ENCODE data around the gene KDF1. TPM values are rescaled to one million over a fixed set of nuclear protein-coding genes. Genes with fewer than 3 reads are reported as not detected.

Gene KDF1
- total and polyA plus RNA-seq, 2 of the 13 experiments (the other 11 are each of a cell fraction or from before 2014, with no cell fraction given): 1.9 to 4.9 TPM

DNA sequence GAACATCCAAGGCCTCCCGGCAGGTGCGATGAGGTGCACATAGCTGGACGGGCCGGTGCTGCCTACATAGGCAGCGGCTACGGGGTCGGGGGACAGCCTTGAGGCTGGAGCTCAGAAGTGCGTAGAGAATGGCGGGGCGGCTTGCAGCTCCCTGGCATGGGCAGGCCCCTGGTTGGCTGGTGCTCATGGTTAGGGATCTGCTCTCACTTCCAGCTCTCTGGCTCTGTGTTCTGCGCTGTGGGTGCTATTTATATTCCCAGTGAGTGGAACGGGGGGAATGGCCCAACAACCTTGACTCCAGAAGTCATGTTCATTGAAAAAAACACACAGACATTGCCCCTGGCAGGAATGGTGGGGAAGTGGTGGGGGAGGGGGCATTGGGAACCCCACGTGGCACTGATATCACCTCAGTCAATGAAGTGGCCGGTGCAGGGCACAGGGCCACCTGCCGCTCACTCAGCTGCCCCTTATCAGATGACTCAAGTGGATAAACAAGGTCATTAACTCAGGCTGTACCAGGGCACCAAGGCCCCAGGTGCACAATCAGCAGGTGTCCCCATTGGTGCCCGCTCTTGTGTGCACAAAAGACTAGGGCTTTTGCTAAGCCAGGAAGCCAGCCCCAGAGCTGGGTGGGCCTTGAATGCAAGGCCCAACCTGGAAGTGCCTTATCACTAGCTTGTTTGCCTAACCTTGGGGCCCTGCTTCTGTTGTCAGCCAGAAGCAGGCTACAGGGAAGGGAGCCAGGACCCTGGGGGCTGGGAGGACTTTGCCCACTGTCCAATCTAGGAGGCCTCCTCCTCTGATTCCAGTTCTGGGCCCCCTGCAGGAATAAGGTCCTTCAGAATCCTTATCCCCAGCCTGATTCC, 46.3 kb downstream of the KDF1 start, which contains the start of gene NR0B2 (continued):
- TF ChIP-seq, protein P1, sequence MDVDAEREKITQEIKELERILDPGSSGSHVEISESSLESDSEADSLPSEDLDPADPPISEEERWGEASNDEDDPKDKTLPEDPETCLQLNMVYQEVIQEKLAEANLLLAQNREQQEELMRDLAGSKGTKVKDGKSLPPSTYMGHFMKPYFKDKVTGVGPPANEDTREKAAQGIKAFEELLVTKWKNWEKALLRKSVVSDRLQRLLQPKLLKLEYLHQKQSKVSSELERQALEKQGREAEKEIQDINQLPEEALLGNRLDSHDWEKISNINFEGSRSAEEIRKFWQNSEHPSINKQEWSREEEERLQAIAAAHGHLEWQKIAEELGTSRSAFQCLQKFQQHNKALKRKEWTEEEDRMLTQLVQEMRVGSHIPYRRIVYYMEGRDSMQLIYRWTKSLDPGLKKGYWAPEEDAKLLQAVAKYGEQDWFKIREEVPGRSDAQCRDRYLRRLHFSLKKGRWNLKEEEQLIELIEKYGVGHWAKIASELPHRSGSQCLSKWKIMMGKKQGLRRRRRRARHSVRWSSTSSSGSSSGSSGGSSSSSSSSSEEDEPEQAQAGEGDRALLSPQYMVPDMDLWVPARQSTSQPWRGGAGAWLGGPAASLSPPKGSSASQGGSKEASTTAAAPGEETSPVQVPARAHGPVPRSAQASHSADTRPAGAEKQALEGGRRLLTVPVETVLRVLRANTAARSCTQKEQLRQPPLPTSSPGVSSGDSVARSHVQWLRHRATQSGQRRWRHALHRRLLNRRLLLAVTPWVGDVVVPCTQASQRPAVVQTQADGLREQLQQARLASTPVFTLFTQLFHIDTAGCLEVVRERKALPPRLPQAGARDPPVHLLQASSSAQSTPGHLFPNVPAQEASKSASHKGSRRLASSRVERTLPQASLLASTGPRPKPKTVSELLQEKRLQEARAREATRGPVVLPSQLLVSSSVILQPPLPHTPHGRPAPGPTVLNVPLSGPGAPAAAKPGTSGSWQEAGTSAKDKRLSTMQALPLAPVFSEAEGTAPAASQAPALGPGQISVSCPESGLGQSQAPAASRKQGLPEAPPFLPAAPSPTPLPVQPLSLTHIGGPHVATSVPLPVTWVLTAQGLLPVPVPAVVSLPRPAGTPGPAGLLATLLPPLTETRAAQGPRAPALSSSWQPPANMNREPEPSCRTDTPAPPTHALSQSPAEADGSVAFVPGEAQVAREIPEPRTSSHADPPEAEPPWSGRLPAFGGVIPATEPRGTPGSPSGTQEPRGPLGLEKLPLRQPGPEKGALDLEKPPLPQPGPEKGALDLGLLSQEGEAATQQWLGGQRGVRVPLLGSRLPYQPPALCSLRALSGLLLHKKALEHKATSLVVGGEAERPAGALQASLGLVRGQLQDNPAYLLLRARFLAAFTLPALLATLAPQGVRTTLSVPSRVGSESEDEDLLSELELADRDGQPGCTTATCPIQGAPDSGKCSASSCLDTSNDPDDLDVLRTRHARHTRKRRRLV (CRISPR knock-in tag; IDR thresholded peaks at IDR 0.05): peak; percentile 71; the same call in 1 of the 2 replicates
- TF ChIP-seq ZNF326 (CRISPR knock-in tag; IDR thresholded peaks at IDR 0.05; ENCODE audit: borderline replicate concordance) (no peak), NR2F6 (IDR thresholded peaks at IDR 0.05) (peak; percentile 96), NR2F6 (CRISPR knock-in tag; IDR thresholded peaks at IDR 0.05) (peak; percentile 97), FLYWCH1 (CRISPR knock-in tag; IDR thresholded peaks at IDR 0.05) (no peak), KDM1A (CRISPR knock-in tag; IDR thresholded peaks at IDR 0.05) (peak; percentile 50; the same call in 1 of the 2 replicates), ZNF354B (CRISPR knock-in tag; IDR thresholded peaks at IDR 0.05) (no peak), ZNF432 (CRISPR knock-in tag; IDR thresholded peaks at IDR 0.05; ENCODE audit: borderline replicate concordance) (peak; percentile 75; the same call in 1 of the 2 replicates), EEA1 (CRISPR knock-in tag; IDR thresholded peaks at IDR 0.05; ENCODE audit: borderline replicate concordance) (0 out of 2 replicates have a peak, but pooled peaks have one; percentile 14), HIVEP1 (CRISPR knock-in tag; IDR thresholded peaks at IDR 0.05) (peak; percentile 98), ZNF775 (CRISPR knock-in tag; IDR thresholded peaks at IDR 0.05; ENCODE audit: borderline replicate concordance) (0 out of 2 replicates have a peak, but pooled peaks have one; percentile 59), ZKSCAN5 (CRISPR knock-in tag; IDR thresholded peaks at IDR 0.05) (0 out of 2 replicates have a peak, but pooled peaks have one; percentile 76)
- TF ChIP-seq, protein P2, sequence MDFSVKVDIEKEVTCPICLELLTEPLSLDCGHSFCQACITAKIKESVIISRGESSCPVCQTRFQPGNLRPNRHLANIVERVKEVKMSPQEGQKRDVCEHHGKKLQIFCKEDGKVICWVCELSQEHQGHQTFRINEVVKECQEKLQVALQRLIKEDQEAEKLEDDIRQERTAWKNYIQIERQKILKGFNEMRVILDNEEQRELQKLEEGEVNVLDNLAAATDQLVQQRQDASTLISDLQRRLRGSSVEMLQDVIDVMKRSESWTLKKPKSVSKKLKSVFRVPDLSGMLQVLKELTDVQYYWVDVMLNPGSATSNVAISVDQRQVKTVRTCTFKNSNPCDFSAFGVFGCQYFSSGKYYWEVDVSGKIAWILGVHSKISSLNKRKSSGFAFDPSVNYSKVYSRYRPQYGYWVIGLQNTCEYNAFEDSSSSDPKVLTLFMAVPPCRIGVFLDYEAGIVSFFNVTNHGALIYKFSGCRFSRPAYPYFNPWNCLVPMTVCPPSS (IDR thresholded peaks at IDR 0.05): no peak
- TF ChIP-seq, protein P3, sequence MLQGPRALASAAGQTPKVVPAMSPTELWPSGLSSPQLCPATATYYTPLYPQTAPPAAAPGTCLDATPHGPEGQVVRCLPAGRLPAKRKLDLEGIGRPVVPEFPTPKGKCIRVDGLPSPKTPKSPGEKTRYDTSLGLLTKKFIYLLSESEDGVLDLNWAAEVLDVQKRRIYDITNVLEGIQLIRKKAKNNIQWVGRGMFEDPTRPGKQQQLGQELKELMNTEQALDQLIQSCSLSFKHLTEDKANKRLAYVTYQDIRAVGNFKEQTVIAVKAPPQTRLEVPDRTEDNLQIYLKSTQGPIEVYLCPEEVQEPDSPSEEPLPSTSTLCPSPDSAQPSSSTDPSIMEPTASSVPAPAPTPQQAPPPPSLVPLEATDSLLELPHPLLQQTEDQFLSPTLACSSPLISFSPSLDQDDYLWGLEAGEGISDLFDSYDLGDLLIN (CRISPR knock-in tag; IDR thresholded peaks at IDR 0.05; ENCODE audit: borderline replicate concordance): 0 out of 2 replicates have a peak, but pooled peaks have one; percentile 41
- TF ChIP-seq, protein P4, sequence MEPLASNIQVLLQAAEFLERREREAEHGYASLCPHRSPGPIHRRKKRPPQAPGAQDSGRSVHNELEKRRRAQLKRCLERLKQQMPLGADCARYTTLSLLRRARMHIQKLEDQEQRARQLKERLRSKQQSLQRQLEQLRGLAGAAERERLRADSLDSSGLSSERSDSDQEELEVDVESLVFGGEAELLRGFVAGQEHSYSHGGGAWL (CRISPR knock-in tag; IDR thresholded peaks at IDR 0.05): peak; percentile 68; the same call in 1 of the 2 replicates
- TF ChIP-seq, protein P5, sequence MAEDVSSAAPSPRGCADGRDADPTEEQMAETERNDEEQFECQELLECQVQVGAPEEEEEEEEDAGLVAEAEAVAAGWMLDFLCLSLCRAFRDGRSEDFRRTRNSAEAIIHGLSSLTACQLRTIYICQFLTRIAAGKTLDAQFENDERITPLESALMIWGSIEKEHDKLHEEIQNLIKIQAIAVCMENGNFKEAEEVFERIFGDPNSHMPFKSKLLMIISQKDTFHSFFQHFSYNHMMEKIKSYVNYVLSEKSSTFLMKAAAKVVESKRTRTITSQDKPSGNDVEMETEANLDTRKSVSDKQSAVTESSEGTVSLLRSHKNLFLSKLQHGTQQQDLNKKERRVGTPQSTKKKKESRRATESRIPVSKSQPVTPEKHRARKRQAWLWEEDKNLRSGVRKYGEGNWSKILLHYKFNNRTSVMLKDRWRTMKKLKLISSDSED (CRISPR knock-in tag; IDR thresholded peaks at IDR 0.05): no peak
- TF ChIP-seq, protein P6, sequence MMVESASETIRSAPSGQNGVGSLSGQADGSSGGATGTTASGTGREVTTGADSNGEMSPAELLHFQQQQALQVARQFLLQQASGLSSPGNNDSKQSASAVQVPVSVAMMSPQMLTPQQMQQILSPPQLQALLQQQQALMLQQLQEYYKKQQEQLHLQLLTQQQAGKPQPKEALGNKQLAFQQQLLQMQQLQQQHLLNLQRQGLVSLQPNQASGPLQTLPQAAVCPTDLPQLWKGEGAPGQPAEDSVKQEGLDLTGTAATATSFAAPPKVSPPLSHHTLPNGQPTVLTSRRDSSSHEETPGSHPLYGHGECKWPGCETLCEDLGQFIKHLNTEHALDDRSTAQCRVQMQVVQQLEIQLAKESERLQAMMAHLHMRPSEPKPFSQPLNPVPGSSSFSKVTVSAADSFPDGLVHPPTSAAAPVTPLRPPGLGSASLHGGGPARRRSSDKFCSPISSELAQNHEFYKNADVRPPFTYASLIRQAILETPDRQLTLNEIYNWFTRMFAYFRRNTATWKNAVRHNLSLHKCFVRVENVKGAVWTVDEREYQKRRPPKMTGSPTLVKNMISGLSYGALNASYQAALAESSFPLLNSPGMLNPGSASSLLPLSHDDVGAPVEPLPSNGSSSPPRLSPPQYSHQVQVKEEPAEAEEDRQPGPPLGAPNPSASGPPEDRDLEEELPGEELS (CRISPR knock-in tag; IDR thresholded peaks at IDR 0.05): peak; percentile 97
